CD14-positive monocyte (primary cell): Measurements from ENCODE around the gene DNAJB13. TPM values are rescaled to one million over a fixed set of nuclear protein-coding genes. Genes with fewer than 3 reads are reported as not detected.
"Not testable (repeated sequence)": the region's sequence is repeated elsewhere in the genome, so short reads cannot be mapped to it uniquely, and the experiment has no call there.

Source experiments
- DNase-seq, 3 donors: peaks; one replicate each; pipeline ENCODE4 v3.0.0-alpha.2; 2011 to 2022
- H2AFZ ChIP-seq: 2 replicates; pipeline ENCODE4 v1.6.0; 2012; ENCODE audit warnings: mild to moderate bottlenecking, low read depth, low read length, inconsistent platforms; ENCODE audit not compliant: insufficient read depth, poor library complexity, severe bottlenecking
- H3K27ac ChIP-seq, 2 donors: 1 replicate in 1 of 2; 2 replicates in 1 of 2; pipeline ENCODE4 v1.5.1; 2012 to 2013; ENCODE audit warnings: low read length in 2 of 2, control low read depth in 1 of 2, inconsistent platforms in 1 of 2, low read depth in 1 of 2, mild to moderate bottlenecking in 1 of 2
- H3K27me3 ChIP-seq, 2 donors: one replicate each; pipeline versions ENCODE4 v1.6.0 to v1.6.1; 2011 to 2013; ENCODE audit warnings: low read length in 2 of 2; ENCODE audit not compliant: control insufficient read depth in 2 of 2, insufficient read depth in 2 of 2
- H3K36me3 ChIP-seq, 2 donors: replicated peaks in 1 of 2; 1 replicate in 1 of 2; 2 replicates in 1 of 2; pipeline versions ENCODE4 v1.5.1 to v1.6.1; 2012 to 2013; ENCODE audit warnings: low read length in 2 of 2, control low read depth in 1 of 2, inconsistent platforms in 1 of 2, mild to moderate bottlenecking in 1 of 2; ENCODE audit not compliant: insufficient read depth in 2 of 2, control insufficient read depth in 1 of 2
- H3K4me1 ChIP-seq, 2 donors: 1 replicate in 1 of 2; 2 replicates in 1 of 2; pipeline versions ENCODE4 v1.5.1 to v1.6.1; 2012 to 2013; ENCODE audit warnings: low read length in 2 of 2, control low read depth in 1 of 2, inconsistent platforms in 1 of 2, mild to moderate bottlenecking in 1 of 2, moderate library complexity in 1 of 2; ENCODE audit not compliant: insufficient read depth in 2 of 2, control insufficient read depth in 1 of 2
- H3K4me2 ChIP-seq: replicated peaks from 2 replicates; pipeline ENCODE3; 2012; ENCODE audit warnings: low read length, moderate library complexity, mild to moderate bottlenecking; ENCODE audit not compliant: poor library complexity, severe bottlenecking; ENCODE audit errors: extremely low read depth
- H3K4me3 ChIP-seq, 3 experiments: fragments of 200-600 bp in 1 of 3; sonication (generic) in 1 of 3; replicated peaks in 1 of 3; 1 replicate in 2 of 3; 2 replicates in 1 of 3; pipeline ENCODE4 v1.5.1; 2011 to 2013; ENCODE audit warnings: low read length in 3 of 3, mild to moderate bottlenecking in 3 of 3, control low read depth in 2 of 3, low read depth in 2 of 3, inconsistent platforms in 1 of 3, moderate library complexity in 1 of 3
- H3K79me2 ChIP-seq: 2 replicates; pipeline ENCODE4 v1.6.0; 2012; ENCODE audit warnings: mild to moderate bottlenecking, control low read depth, inconsistent platforms, low read length, moderate library complexity; ENCODE audit not compliant: insufficient read depth
- H3K9ac ChIP-seq: 2 replicates; pipeline ENCODE4 v1.6.0; 2017; ENCODE audit warnings: low read length, mild to moderate bottlenecking; ENCODE audit not compliant: insufficient read depth, poor library complexity, severe bottlenecking
- H3K9me3 ChIP-seq, 2 donors: replicated peaks in 1 of 2; 1 replicate in 1 of 2; 2 replicates in 1 of 2; pipeline versions ENCODE4 v1.5.1 to v1.6.1; 2012 to 2013; ENCODE audit warnings: low read length in 2 of 2, control low read depth in 1 of 2; ENCODE audit not compliant: control insufficient read depth in 1 of 2, insufficient read depth in 1 of 2
- H4K20me1 ChIP-seq: 2 replicates; pipeline ENCODE4 v1.6.0; 2012; ENCODE audit warnings: mild to moderate bottlenecking, low read length, control low read depth, moderate library complexity; ENCODE audit not compliant: insufficient read depth
- H3K27ac Mint-ChIP-seq, 7 donors: one replicate each; pipeline ENCODE4 v1.8.0; 2020; ENCODE audit warnings: mild to moderate bottlenecking in 7 of 7, mixed read lengths in 7 of 7, moderate library complexity in 6 of 7, inconsistent platforms in 2 of 7
- H3K27me3 Mint-ChIP-seq, 3 donors: one replicate each; pipeline ENCODE4 v1.8.0; 2021 to 2022; ENCODE audit warnings: low read depth in 3 of 3, mild to moderate bottlenecking in 3 of 3, mixed read lengths in 3 of 3, moderate library complexity in 3 of 3, inconsistent platforms in 1 of 3
- H3K36me3 Mint-ChIP-seq, 2 donors: one replicate each; pipeline ENCODE4 v1.8.0; 2020; ENCODE audit warnings: mixed read lengths in 2 of 2, inconsistent platforms in 1 of 2, mild to moderate bottlenecking in 1 of 2
- H3K4me1 Mint-ChIP-seq: one replicate; pipeline ENCODE4 v1.8.0; 2020; ENCODE audit warnings: mild to moderate bottlenecking, mixed read lengths
- H3K4me3 Mint-ChIP-seq, 2 donors: one replicate each; pipeline ENCODE4 v1.8.0; 2020; ENCODE audit warnings: mild to moderate bottlenecking in 2 of 2, mixed read lengths in 2 of 2, moderate library complexity in 1 of 2
- H3K9me3 Mint-ChIP-seq, 7 donors: one replicate each; pipeline ENCODE4 v1.8.0; 2020 to 2022; ENCODE audit warnings: mixed read lengths in 7 of 7, mild to moderate bottlenecking in 6 of 7, moderate library complexity in 6 of 7, inconsistent platforms in 2 of 7
- CTCF ChIP-seq: fragments of 200-600 bp; IDR thresholded peaks from one replicate; pipeline ENCODE4 v1.8.0; 2022; ENCODE audit warnings: antibody characterized with exemption, mild to moderate bottlenecking
- WGBS: methylation state at CpG from one replicate; pipeline ENCODE4 v1.1.5; 2013; ENCODE audit warnings: missing lambda C conversion rate; ENCODE audit not compliant: insufficient coverage; 5-methylcytosine and 5-hydroxymethylcytosine counted together
- intact Hi-C, 2 donors: fragments of 100-400 bp; cut with micrococcal nuclease; formaldehyde crosslinking; loops; one replicate each; pipeline versions ENCODE4 v1.15.0 to v1.15.1; 2023
- polyA plus RNA-seq, 3 donors: library from polyadenylated mRNA; depleted of rRNA in 1 of 3; unstranded in 2 of 3; stranded (reverse) in 1 of 3; fragments of 300-500 nt in 2 of 3; fragments of >200 nt in 1 of 3; fragmentation: Illumina TruSeq in 2 of 3; gene quantifications; 1 replicate in 2 of 3; 2 replicates in 1 of 3; pipeline ENCODE4 v1.2.3, GENCODE V29; 2012 to 2021

DNAJB13 gene
- polyA plus RNA-seq, 3 donors = not detected

GRCh38 chr11:73983741-73984538 lies 33.1 kb downstream of the DNAJB13 start:
- Mint-ChIP-seq H3K36me3 (peaks cover 22 to 35% of the 10 kb centered on the region in 2 donors), H3K27me3 (no peaks in the 10 kb centered on the region), H3K9me3 (peaks cover 0 to 3% (median 0%) of the 10 kb centered on the region in 7 donors), H3K27ac (peak overlapping the region; percentile 99 to 100 (median 100)), H3K4me3 (peak overlapping the region; percentile 99 to 100), H3K4me1 (peaks cover 46% of the 10 kb centered on the region)
- WGBS = 63% methylated on average over 11 of the region's 18 CpGs
- H3K9me3 ChIP-seq = no peaks in the 10 kb centered on the region
- H3K36me3 ChIP-seq = peaks cover 12 to 26% of the 10 kb centered on the region in 2 donors
- H3K4me2 ChIP-seq = peak overlapping the region; percentile 99
- H3K4me1 ChIP-seq = peaks cover 43 to 54% of the 10 kb centered on the region in 2 donors
- TF ChIP-seq CTCF = no peak
- H3K27ac ChIP-seq = peak overlapping the region; percentile 96 to 98
- H3K4me3 ChIP-seq = peak overlapping the region in 2 of 3 experiments; percentile 96 to 97
- peak overlapping the region; percentile 78 for H2AFZ ChIP-seq
- intact Hi-C loops = loop anchor here (2.0 to 5.0 kb wide), 3 partner anchors 38 to 188 kb away; partner anchors contain the start of genes C2CD3 (in 1 of the 2) and PPME1 (in 1 of the 2)
- peak overlapping the region; percentile 89 for H3K9ac ChIP-seq
- peaks cover 34% of the 10 kb centered on the region for H4K20me1 ChIP-seq
- no peaks in the 10 kb centered on the region for H3K27me3 ChIP-seq
- H3K79me2 ChIP-seq = peaks cover 37% of the 10 kb centered on the region
- DNase-seq = peak in 2 of 3 donors; percentile 48 to 50

- H3K4me1 Mint-ChIP-seq = peaks cover 29% of the 10 kb centered on the region
- no CpG with 5 or more reads among the region's 4 CpGs for WGBS
- H3K27me3 ChIP-seq, H3K4me3 Mint-ChIP-seq, H3K9ac ChIP-seq, H3K4me2 ChIP-seq, DNase-seq, H3K27ac ChIP-seq, H3K9me3 Mint-ChIP-seq, H3K9me3 ChIP-seq, H2AFZ ChIP-seq, H3K36me3 ChIP-seq, intact Hi-C loops, H3K4me3 ChIP-seq, H3K27ac Mint-ChIP-seq, H3K27me3 Mint-ChIP-seq: not testable (repeated sequence)
- peaks cover 8 to 18% of the 10 kb centered on the region in 2 donors for H3K36me3 Mint-ChIP-seq
- peaks cover 19% of the 10 kb centered on the region for H4K20me1 ChIP-seq
- peaks cover 20% of the 10 kb centered on the region for H3K79me2 ChIP-seq
- peaks cover 26 to 37% of the 10 kb centered on the region in 2 donors for H3K4me1 ChIP-seq
Measured at GRCh38 chr11:73985661-73986060, 34.8 kb downstream of the DNAJB13 start.
